Activated CD4-positive, alpha-beta T cell treated with anti-CD3 and anti-CD28 coated beads, Interleukin-2, amount 50 U/mL, for 48 hours (primary cell): ENCODE results near the gene MAT2A.
"Not testable (repeated sequence)": the region's sequence is repeated elsewhere in the genome, so short reads cannot be mapped to it uniquely, and the experiment has no call there.

Experiments
- DNase-seq, 2 experiments: peaks; one replicate each; pipeline ENCODE4 v3.0.0-alpha.2; 2020

Gene MAT2A

DNA sequence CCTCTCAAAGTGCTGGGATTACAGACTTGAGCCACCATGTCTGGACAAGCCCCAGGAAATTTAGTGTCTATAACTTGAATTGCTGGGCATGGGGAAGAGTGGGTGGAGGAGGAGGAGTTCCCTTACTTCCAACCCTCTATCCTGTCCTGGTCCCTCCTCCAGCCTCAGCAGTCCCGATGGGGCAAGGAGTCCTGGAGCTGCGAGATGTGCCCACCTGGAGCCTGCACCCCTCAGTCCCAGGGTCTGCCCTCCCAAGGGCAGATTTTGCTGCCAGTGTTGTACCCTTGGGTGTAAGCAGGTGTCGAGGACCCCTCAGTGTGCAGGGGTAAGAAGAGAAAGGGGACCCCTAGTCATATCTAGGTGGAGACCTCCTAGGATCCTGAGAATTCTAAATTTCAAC, 41.2 kb downstream of the MAT2A start:
- no peak for DNase-seq

GRCh38 chr2:85582492-85582891, 43.5 kb downstream of the MAT2A start:
- no peak for DNase-seq

- DNase-seq = peak; percentile 36 to 51
Observed at GRCh38 chr2:85583667-85584353, 44.8 kb downstream of the MAT2A start.

- DNase-seq = no peak
Observed at GRCh38 chr2:85584354-85584856, 45.4 kb downstream of the MAT2A start, which contains the start of gene VAMP5. TSS of gene VAMP5 (plus strand) at chr2:85584431. CDS start at chr2:85584491, 60 bp downstream.

DNA sequence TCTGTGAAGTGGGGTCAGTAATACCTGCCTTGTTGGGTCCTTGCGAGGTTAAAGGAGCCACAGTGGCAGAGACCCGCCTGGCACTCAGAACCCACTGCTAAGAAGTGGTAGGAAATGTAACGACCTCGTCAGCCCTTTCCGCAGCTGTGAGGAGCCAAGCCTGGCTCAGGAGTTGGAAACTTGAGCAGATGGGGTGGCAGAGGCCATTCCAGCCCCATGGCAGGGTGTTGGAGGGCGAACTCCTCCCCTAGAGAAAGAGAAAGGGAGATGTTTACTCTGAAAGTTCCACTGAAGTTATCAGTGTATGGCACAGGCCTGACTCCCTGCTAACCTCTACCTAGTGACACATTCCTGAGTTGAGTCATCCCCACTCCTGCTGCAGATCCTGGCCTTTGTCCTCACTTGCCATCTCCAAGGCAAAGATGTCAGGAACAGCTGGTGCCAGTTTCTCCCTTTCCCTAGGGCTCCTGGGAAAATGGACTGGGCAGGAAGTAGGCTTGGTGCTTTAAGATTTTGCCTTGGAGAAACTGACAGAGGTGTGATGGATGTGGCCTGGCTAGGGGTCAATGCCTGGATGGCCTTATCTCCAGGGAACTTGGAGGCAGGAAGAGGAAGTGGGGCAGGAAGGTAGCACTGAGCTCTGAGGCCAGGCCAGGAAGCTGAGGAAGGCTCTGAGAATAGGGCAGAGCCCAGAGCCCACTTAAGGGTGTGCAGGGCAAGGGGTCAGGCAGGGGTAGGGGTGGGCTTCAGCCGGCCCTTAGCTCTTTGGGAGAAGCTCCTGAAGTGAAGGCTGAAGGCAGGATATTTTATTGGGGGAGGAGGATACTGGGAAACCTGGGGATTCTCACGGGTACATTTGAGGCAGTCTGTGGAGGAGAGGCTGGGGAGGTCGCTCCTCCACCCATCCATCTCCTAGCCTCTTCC, 46.2 kb downstream of the MAT2A start:
- peak; percentile 49 to 51 for DNase-seq

GRCh38 chr2:85585781-85586105, 46.8 kb downstream of the MAT2A start:
- no peak for DNase-seq

DNA sequence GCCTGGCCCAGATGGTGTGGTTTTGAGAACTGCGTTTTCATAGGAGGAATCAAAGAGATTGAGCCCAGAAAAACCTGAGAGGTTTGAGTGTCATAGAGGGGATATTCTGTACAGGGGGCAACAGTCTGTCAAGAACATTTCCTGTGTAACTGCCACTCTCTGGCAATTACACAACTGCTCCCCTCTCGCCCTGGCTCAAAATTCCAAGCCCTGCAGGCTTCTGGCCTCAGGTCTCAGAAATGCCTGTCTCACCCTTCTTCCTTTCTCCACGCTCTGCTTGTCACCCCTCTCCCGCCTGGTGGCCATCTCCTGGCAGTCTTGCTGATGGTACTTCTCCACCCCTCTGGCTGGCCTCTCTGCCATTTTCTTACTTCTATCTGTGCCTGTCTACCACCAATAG, 49.3 kb downstream of the MAT2A start:
- no peak for DNase-seq

GRCh38 chr2:85588645-85589044, 49.7 kb downstream of the MAT2A start:
- DNase-seq = no peak

- DNase-seq = no peak
Observed at GRCh38 chr2:85589181-85589580, 50.2 kb downstream of the MAT2A start.

DNA sequence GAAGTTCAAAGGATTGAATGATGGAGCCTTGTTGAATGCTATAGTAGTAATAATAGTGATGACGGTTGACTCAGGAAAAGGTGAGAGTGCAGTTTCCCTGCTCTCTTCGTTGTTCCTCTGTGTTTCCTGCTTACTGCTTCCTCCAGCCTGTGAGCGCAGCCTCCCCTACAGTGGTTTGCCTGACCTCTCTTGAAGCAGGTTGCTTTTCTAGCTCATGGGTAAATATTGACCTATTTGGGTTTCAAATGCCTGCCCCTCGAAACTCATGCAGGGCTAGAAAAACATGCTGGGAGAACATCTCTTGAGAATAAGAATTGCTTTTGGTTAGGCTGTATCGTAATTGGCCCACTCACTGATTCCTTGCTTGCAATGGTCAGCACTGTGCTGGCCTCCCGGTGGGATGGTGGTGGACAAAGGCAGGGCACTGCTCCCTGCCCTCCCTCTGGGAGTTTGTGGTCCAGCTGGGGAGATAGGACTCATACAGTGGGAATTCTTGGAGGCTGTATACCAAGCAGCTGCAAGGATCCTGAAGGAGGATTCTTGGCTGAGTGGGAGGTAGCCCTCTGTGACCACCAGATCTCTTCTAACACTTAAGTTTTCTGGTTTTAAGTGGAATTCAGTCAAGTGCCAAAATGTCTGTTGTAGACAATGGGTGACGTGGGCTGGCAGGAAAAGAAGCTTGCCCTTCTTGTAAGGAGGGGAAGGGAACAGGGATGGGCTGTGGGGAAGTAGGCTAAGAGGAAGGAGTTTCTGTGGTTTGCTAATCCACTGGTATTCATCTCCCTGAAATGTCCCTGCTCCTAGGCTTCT, 51.2 kb downstream of the MAT2A start:
- no peak for DNase-seq

GRCh38 chr2:85590950-85591349, 52.0 kb downstream of the MAT2A start:
- DNase-seq = no peak

DNA sequence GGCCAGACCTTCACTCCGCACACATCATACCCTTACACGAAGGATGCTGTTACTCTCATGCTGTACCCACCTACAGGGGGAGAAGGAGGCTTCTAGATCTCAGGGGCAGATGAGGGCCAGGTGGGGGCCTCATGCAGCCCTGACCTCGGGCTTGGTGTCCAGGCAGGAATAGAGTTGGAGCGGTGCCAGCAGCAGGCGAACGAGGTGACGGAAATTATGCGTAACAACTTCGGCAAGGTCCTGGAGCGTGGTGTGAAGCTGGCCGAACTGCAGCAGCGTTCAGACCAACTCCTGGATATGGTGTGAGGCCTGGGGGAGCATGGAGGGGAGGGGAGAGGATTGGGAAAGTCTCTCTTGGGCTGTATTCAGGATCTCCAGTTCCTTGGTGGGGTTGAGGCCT, 52.6 kb downstream of the MAT2A start:
- no peak for DNase-seq

GRCh38 chr2:85592299-85592698, 53.3 kb downstream of the MAT2A start:
- not testable (repeated sequence) for DNase-seq

GRCh38 chr2:85593023-85593422, 54.1 kb downstream of the MAT2A start:
- DNase-seq = no peak
